ENCODE results near the gene KCNN3.
"Not testable (repeated sequence)": the region's sequence is repeated elsewhere in the genome, so short reads cannot be mapped to it uniquely, and the experiment has no call there.

The KCNN3 gene

DNA sequence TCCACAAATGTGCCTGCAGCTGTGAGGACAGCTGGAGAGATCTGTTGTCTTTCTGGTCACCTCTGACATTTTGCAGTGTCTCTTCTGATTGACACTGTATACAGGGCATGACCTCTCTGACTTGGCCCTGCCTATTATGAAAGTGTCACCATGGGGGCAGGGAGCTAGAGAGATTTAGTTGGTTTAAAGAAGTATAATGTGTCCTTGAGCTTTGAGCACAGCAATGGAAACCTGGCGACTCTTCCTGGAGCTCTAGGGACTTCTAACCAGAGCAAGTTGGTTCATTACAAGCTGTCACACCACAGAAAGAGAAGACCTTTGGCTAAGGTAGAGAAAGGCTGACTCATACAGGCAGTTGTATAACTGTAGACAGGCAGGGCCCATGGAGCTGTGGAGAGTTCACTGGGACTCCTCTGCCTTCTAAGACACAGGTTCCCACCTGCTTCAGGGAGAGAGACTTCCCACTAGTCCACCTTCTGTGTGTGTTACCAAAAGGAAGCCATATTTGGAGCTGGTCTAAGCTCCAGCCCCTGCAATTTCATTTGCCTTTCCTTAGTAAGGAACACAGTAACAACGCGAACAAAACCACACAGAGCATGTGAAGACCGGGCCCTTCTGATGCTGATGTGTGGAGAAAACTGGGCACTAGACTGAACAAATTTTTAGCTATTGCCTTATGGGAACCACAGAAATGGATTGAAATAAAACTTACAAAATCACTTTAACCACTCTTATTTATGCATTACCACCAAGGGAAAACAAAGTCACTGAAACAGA is 171.6 kb downstream of the KCNN3 start:
- no peak for DNase-seq (ENCODE audit: low spot score)

DNA sequence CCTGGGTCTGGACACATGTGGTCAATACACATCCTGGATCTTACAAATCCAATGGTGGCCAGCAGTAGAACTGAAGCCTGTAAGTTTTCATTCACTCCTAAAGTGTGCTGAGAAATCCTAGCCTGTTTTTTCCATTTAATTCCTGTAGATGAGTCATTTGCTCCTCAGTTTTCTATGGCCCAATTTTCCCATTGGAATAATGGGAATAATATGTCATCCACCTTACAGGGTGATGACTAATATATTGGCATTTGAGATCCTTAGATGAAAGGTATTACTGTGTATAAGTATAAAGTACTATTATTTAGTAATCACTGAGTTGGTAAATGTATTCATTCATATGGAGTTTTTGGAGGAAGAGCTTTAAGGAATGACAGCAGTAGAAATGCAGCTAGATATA is 172.4 kb downstream of the KCNN3 start:
- DNase-seq (ENCODE audit: low spot score), result no peak

DNA sequence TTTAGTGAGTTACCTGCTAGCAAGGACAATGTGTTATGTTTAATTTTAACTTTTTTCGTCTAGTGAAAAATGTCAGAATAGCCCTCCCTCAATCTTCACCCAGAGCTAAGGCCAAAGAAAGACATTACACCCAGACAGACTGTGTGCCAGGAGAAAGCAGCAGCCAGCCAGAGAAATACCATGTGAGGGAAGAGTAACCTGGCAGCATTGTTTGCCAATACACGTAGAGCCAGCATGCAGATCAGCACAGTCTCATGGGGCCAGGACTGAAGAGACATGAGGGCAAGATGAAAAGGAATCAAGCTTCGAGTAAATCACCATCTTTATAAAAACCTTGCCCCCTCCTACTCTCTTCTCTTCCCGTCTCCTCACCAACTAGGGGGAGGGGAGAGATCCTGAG is 173.6 kb downstream of the KCNN3 start:
- DNase-seq (ENCODE audit: low spot score), result no peak

DNA sequence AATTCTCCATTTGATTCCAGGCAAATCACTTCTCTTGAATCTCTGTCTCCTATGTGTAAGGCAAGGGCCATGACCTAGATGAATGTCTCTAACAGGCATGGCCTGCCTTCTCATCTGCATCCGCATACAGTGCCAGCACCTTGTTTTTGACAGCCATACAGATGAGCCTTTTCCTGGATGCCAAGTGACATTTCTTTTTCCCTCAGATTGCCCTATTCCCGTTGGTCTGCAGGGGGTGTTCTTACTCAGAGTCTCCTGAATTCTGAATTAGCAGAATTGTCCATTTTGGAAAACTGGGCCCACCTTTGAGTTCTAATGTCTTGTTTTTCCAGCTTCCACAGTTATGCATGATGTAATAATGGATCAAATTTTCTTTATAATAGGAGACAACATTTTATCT is 174.1 kb downstream of the KCNN3 start:
- DNase-seq (ENCODE audit: low spot score), result no peak

DNA sequence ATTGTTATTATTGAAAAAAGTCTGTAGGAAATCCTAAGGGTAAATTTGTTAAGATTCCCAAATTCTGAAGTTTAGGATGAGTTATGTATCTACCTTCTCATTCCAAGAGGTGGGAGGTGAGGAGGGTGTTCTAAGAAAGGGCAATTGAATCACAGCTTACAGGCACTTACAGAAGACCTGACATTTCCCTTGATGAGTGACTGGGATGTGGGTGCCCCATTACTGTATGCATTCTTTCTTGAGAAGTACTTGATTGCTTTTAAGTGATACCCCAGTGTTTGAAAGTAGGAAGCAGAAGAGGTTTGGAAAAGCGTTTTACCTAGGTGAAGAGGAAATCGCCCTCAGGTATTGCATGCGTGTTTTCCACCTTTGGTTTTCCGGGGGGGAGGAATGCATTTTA is 175.1 kb downstream of the KCNN3 start:
- DNase-seq (ENCODE audit: low spot score), result no peak

DNA sequence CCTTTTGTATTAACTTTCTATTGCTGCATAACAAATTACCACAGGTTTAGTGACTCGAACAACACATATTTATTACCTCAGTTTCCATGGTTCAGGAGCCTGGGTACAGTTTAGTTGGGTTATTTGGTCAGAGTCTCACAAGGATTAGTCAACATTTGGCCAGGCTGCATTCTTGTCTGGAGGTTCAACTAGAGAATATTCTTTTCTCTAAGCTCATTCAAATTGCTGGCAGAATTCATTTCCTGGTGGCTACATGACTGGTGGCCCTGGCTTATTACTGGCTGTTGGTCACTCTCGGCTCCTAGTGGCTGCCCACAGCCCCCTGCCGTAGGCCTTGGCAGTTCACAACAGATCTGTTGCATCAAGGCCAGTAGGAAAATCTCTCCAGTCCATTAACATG is 181.0 kb downstream of the KCNN3 start:
- no peak for DNase-seq (ENCODE audit: low spot score)

DNA sequence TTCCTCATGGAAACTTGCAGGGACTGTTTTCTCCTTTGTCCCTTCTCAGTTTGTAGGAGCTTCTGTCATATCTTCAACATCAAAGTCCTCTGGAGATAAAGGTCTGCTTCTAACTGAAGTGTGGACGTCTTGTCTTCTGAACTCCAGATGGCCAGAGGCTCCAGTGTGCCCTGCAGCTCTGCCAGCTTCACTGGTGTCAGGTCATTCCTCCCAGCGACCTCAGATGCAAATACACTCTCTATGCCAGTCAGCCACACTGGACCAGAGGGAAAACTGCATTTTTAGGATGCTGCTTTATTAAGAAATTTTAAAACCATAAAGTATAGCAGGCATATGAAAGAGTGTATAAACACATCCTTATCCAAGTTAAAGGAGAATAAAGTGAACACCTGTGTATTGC is 183.6 kb downstream of the KCNN3 start:
- no peak for DNase-seq (ENCODE audit: low spot score)

DNA sequence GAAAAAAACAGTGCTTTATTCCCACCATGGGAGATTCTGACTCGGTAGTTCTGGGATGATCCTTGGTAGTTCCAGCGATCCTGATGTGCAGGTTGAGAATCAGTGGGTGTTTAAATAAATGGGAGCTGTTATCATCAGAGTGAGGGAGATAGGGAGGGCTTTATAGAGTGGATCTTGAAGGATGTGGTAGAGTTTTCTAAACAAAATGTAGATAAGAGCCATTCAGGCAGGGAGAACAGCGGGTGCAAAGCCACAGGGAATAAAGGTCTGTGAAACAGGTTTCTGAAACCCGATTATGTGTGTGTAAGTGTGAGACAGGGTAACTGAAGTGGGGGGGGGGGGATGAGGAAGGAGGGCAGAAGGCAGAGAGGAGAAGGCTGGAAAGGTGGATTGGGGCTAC is 186.3 kb downstream of the KCNN3 start:
- no peak for DNase-seq (ENCODE audit: low spot score)

DNA sequence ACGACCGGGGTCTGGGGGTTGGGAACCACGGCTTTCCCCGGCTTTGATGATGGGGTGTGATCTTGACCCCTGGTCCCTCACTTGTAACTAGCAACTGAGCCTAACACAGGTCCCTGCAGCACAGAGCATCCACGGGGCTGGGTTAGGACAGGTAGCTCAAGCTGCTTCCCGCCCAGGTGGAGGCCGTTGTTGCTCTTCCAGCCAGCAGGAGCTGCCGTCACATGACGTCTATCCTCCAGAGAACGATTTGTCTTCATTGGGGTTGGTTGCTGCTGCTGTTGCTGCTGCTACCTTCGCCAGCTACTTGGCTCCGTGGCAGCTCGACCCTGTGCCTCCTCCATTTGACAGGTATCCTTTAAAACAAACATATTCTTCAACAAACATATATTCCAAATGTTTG is 187.8 kb downstream of the KCNN3 start:
- DNase-seq (ENCODE audit: low spot score), result no peak

DNA sequence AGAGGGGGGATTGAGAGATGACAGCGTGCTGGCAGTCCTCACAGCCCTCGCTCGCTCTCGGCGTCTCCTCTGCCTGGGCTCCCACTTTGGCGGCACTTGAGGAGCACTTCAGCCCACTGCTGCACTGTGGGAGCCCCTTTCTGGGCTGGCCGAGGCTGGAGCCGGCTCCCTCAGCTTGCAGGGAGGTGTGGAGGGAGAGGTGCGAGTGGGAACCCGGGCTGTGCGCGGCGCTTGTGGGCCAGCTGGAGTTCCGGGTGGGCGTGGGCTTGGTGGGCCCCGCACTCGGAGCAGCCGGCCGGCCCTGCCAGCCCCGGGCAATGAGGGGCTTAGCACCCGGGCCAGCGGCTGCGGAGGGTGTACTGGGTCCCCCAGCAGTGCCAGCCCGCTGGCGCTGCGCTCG is 192.2 kb downstream of the KCNN3 start:
- not testable (repeated sequence) for DNase-seq (ENCODE audit: low spot score)

DNA sequence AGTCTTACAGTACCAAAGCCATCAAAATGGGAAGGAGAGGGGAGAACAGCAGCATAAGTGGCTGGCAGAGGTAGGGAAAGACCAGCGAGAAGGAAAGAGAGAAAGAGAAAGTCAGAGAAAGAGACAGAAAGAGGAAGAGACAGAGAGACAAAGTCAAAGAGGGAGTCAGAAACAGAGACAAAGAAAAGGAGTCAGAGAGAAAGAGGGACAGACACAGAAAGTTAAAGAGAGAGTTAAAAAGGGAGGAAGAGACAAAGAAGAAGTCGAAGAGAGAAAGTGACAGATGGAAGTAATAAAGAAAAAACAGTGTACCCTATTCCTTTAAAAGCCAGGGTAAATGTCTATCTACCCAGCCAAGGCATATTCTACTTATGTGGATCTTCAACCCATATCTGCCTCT is 193.2 kb downstream of the KCNN3 start:
- not testable (repeated sequence) for DNase-seq (ENCODE audit: low spot score)

DNA sequence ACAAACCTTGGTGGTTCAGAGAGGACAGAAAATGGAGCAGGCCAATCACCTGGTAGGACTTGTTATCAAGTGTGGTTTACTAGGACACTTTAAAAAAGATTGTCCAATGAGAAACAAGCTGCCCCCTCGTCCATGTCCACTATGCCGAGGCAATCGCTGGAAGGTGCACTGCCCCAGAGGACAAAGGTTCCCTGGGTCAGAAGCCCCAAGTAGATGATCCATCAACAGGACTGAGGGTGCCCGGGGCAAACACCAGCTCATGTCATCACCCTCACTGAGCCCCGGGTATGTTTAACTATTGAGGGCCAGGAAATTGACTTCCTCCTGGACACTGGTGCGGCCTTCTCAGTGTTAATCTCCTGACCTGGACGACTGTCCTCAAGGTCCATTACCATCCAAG is 195.6 kb downstream of the KCNN3 start:
- not testable (repeated sequence) for DNase-seq (ENCODE audit: low spot score)

DNA sequence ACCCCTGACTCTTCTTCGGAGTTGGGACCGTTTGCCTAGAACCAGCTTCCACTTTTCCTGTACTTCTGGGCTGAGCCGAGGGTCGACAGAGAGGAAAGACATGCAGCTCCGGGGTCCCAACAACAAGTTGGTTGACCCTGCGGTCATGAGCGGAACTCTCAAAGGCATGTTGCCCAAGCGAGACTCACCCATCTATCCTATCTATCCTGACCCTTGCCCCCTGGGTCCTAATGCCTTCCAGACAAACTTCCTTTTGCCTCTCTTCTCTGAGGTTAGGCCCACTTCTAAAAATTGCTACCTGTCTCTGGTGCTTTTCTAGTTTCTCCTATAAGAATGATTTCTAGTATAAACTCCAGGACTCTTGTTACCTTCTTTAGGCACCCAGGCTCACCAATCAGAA is 197.8 kb downstream of the KCNN3 start:
- not testable (repeated sequence) for DNase-seq (ENCODE audit: low spot score)

DNA sequence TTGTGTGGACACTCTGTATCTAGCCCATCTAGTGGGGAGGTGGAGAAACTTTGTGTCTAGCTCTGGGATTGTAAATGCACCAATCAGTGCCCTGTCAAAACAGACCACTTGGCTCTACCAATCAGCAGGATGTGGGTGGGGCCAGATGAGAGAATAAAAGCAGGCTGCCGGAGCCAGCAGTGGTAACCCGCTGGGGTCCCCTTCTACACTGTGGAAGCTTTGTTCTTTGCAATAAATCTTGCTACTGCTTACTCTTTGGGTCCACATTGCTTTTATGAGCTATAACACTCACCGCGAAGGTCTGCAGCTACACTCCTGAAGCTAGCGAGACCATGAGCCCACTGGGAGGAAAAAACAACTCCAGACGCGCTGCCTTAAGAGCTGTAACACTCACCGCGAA is 198.7 kb downstream of the KCNN3 start:
- DNase-seq (ENCODE audit: low spot score), result not testable (repeated sequence)

DNA sequence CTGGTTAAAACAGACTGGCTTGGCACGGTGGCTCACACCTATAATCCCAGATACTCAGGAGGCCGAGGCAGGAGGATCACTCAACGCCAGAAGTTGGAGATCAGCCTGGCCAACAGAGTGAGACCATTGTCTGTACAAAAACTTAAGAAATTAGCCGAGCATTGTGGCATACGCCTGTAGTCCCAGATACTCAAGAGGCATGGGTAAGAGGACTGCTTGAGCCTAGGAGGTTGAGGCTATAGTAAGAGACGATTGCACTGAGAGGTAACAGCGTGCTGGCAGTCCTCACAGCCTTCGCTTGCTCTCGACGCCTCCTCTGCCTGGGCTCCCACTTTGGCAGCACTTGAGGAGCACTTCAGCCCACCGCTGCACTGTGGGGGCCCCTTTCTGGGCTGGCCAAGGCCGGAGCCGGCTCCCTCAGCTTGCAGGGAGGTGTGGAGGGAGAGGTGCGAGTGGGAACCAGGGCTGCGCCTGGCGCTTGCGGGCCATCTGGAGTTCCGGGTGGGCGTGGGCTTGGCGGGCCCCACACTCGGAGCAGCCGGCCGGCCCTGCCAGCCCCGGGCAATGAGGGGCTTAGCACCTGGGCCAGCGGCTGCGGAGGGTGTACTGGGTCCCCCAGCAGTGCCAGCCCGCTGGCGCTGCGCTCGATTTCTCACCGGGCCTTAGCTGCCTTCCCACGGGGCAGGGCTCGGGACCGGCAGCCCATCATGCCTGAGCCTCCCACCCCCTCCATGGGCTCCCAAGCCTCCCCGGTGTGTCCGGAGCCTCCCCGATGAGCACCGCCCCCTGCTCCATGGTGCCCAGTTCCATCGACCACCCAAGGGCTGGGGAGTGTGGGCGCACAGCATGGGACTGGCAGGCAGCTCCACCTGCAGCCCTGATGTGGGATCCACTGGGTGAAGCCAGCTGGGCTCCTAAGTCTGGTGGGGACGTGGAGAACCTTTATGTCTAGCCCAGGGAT is 199.5 kb downstream of the KCNN3 start:
- DNase-seq (ENCODE audit: low spot score), result not testable (repeated sequence)

DNA sequence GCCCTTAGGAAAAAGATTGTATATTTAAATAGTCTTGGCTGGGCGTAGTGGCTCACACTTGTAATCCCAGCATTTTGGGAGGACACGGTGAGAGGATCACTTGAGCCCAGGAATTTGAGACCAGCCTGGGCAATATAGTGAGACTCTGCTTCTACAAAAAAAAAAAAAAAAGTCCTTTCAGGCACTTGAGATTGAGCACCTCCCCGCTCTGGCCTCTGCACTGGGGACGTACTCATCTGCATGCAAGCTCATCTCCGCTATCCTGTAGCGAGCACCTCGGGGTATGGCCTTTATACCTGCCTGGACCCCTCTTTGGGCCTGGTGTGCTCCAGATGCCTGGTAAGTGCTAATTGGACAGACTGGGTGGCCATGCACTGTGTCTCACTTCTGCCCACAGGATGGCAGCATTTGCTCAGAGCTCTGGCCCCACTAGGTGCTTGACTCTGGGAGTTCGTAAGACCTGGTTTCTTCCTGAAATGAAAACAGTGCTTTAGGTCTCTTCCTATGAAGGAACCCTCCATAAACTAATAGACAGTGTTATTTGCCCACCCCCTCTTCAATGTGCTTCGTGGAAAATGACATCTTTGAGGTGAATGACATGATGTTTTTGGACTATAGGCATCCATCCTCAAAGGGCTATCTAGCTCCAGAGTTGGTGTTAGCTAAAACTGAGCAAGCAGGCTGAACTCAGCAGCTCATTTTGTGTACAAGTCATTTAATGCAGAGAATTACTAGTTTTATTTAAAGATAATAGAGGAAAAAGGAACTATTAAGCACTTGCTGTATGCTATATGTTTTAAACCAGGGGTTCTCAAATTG is 200.4 kb downstream of the KCNN3 start:
- DNase-seq (ENCODE audit: low spot score), result peak; percentile 92

DNA sequence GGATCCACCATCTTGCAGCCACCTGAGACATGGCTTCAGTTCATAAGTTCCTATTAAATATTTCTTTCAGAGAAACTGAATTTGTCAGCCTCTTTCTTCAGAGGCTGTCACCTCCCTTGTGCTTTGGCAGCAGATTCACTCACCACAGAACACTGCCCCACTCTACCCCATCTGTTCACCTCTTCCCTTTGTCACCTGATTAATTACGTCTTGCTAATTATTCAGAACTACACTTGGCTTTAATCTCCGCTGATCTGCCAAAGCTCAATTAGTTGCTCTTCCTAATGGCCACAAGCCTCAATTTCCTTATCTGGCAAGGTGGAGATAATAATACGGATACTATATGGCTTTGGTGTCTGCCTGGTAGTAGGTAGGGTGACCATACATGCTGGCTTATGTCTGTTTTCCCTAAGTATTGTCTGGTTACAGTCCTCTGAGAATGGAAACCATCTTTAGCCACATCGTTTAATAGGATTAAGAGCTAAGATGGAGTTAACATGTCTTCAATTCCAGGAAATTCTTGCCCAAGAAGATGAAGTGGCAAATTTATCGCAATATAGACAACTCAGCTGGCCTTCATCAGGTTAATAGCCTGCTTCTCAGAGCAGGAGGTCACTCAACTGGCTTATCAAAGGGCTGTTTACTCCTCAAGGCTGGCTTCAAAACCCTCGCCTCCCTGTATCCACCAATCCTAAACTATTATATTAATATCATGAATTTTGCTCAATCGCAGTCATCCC is 203.9 kb downstream of the KCNN3 start:
- DNase-seq (ENCODE audit: low spot score), result no peak

DNA sequence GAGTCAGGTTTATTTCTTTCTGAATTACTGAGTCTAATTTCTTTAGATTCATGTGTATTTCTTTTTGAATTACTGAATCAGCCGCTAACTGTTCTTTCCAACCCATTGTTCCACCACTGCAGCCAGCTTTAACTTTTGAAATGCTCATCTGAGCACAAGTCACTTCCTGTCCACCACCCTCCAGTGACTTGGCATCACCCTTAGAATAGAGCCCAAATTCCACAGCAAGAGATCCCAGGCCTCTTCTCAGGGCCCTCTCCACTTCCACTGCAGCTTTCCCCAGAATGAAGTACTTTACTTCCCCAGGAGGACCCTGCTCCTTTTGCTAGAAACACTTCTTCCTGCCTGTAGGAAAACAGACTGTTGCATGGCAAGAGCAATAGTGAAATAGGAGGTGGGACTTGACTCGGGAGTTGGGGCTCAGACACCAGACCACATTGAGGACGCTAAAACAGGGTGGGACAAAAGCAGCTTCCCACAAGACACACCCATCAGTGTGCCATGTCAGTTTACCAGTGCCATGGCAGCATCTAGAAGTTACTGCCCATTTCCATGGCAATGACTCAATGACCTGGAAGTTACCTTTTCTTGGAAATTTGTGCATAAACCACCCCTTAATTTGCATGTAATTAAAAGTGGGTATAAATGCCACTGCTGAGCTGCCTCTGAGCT is 205.6 kb downstream of the KCNN3 start:
- DNase-seq (ENCODE audit: low spot score), result no peak

DNA sequence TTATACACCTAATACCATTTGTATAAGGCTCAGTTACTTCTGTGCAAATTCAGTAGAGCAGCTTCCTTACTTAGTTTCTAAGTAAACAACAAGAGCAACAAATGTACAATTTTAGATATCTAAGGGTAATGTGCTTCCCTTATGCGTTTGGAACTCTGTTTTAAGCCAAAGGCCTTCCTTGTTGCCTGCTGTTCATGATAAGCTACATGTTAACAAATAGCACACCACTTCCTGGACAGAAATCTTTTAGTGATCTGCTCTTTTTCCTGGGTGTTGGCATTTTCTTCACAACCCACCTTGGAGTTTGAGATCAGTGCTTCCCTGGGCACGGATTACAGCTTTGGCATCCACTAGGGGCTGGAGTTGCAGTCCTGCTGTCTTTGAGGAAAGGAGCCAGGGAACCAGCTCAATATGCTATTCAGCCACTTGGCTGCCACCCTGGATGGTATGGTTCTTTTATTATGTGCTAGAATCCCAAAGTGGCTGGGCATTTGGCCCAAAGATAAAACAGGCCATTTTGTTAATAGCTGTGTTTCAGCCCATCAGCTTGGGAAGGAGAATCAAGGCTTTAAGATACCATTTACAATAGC is 206.5 kb downstream of the KCNN3 start:
- DNase-seq (ENCODE audit: low spot score), result no peak

DNA sequence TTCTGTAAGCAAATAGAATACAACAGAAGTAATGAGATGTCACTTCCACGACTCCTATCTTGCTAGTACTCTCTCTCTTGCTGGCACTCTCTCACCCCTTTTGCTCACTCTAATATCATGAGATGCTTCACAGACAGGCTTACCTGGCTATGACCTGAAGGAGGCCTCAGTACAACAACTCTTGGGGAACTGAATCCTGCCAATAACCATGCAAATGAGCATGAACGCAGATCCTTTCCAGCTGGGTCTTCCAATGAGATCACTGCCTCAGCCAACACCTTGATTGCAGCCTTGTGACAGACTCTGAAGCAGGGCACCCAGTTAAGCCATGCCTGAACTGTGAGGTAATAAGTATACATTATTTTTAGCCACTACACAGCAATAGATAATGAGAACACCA is 209.0 kb downstream of the KCNN3 start:
- DNase-seq (ENCODE audit: low spot score), result no peak

All from Ammon's horn (tissue), 1 donor.